GM19467 (cell line): ENCODE results near the gene CCN5.
"Not testable (repeated sequence)": the region's sequence is repeated elsewhere in the genome, so short reads cannot be mapped to it uniquely, and the experiment has no call there.

Source experiments
- ATAC-seq: cut with Tn5 transposase; IDR thresholded peaks from one replicate; pipeline ENCODE4 v1.9.1; 2021; ENCODE audit warnings: mild to moderate bottlenecking, moderate library complexity; ENCODE audit not compliant: unreplicated experiment

The CCN5 gene

DNA sequence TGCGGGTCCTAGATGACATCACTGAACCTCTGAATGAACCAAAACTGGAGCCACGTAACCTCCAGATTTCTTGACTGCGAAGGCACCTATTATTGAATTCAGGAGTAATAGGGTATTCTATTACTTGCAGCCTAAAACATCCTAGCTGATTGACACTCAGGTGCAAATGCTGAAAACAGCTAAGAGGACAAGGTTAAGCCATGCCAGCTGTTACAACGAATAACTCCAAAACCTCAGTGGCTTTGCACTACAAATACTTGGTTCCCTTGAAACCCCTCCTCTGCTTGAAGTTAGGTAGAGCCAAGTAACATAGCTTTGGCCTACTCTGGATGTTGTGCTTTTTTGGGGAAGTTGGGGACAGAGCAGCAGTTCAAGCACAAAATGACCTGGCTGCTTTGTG is 21.0 kb upstream of the CCN5 start:
- no peak for ATAC-seq

DNA sequence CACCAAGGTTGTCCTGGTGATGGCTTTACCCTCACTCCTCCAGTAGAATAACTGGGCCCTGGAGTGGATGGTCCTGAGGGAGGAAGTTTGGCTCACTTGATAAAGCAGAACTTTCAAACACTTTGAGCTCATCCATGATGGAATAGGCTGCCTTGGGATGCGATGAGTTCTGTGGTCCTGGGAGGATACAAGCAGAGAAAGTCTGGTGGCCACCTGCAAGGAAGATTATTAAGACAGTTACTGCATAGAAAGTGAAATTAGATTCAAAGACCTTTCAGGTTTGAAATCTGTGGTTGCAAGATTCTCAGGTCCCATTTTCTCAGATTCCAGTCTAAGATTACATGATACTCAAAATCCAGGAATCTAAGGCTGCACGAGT is 19.9 kb upstream of the CCN5 start:
- ATAC-seq = no peak

DNA sequence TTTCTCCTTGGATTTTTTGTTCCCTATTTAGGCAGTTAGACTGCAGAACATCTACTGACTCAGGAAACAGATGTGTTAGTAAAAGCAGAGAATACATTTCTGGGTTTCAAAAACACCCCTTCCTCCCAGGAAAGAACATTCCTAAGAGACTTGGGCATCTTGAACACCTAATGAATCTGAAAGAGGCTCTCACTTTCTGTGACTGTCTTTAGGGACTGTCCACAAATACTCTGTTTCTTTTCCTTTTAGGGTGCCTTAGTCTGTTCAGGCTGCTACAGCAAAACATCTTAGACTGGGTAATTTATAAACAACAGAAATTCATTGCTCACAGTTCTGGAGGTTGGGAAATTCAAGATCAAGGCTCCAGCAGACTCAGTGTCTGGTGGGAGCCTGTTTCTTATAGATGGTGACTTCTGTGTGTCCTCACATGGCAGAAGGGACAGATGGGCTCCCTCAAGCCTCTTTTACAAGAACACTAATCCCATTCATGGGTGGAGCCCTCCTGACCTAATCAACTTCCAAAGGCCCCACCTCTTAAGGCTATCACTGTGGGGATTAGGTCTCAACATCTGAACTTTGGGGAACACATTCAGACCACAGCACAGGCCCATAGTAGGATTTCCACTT is 19.4 kb upstream of the CCN5 start:
- no peak for ATAC-seq

DNA sequence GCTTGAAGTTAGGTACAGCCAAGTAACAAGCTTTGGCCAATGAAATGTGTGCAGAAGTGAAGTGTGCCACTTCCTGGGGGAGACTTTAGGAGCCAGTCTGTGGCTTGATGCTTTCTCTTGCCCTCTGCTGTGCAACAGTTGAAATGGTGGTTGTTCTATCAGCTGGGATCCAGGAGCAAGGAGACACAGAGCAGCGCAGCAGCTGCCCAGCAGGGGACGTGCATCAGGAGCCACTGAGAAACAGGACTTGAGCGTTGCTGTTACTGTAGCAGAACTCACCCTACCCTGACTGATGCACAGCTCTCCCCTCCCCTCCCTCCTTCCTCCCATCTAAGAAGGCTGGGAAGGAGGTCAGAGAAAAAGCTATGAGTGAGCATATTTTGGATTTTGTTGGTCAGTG is 18.9 kb upstream of the CCN5 start:
- ATAC-seq = no peak

DNA sequence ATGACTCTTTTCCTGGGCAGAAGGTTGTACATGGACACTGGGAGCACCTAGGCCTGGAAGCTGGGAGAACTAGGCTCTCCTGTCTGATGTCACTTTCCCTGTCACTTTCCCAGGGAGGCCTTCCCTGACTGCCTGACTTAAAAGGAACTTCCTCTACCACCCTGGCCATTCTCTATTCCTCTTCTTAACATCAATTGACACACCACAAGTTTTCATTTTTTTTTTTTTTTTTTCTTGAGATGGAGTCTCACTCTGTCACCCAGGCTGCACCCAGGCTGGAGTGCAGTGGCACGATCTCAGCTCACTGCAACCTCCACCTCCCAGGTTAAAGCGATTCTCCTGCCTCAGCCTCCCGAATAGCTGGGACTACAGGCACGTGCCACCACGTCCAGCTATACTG is 18.1 kb upstream of the CCN5 start:
- ATAC-seq = not testable (repeated sequence)

DNA sequence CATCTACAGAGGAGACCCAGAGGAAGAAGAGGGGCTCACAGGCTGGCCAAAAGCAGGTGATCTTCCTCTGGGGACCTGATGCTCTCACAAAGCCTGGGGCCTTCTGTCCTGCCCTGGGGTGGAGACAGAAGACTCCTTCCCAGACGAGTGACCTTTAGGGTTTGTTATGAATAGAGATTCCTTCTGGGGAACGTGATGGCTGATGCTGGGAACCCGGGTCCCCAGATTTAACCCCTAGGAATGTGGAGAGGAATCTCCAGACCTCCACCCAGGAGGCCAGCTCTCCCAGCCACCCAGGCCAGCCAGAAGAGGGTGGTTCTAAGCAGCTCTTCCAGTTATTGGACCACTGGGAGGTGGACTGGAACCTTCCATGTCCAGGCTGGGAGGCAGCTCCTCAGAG is 16.8 kb upstream of the CCN5 start:
- no peak for ATAC-seq

DNA sequence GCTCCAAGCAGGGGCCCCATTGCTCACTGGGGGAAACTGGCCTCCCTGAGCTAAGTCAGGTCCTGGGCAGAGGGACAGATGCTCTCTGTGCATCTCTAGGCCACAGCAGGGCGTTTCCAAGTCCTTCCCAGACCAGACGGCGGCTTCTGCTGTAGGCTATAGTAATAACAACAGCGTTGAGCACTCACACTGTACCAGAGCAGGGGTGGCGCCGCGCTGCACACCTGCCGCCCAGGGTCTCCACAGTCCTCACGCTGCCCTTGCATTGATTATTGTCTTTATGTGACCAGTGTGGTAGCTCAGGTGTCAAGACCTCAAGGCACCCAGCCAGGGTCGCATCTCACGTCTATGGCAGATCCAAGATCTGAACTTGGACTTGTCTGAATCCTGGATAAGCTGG is 14.9 kb upstream of the CCN5 start:
- ATAC-seq = no peak

DNA sequence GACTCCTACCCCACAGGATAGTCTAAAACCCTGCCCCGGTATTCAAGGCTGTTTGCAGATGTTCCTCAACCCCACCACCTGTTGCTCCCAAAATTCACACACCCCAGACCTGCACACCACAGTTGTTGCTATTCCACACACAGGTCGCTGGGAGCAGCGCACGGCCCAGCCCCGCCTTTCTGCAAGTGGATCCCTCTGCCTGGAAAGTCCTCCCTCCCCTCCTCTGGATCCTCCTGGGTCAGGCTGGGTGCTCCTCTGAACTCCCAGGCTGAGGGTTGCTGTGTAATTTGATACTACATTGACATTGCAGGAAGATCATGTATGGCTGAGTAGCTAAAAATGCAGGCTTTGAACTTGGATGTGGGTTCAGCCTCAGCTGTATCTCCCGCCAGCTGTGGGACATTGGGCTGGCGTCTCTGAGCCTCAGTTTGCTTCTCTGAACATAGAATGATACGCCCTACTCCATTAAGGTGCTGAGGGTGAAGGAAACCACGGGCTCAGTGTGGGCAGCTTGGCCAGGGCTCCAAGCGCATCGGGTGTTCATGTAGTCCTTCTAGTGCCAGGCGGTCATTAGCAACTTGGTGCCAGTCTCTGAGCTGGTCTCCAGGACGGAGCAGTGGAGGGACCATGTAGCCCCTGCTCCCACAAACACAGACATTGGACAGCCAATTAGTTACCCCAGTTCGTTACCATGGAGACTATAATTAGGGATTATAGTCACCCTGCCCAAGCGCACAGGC is 13.9 kb upstream of the CCN5 start:
- ATAC-seq = no peak

DNA sequence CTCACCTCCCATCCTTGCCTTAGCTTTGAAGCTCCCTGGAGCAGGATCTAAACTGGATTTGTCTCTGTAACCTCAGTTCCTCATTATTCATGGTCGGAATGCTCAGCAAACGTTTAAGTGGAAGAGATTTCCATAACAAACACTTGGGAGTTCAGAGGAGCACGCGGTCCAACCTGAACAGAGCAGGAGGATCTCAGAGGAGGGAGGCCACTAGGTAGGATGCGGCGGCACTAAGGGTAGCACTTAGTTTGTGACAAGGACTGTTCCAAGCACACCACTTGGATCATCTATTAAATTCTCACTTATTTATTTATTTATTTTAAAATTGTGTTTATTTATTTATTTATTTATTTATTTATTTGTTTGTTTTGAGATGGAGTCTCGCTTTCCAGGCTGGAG is 13.3 kb upstream of the CCN5 start:
- no peak for ATAC-seq

DNA sequence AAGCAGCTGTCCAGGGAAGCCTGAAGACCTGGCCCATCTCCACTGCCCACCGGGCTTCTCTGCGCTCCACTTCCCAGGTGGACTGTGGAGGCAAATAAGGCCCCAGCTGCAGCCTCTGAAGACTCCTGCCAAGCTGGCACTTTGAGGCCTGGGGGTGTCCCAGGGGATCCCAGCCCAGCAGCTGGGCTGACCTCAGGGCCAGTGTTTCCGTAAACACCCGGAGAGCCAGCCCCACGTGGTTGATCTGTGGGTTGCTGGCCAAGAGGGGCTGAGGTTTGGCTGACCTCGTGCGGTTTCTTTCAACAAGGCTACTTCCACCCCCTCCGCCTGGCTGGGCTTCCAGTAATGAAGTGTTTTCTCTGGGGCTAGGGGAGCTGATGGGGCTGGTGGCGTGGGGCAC is 12.4 kb upstream of the CCN5 start:
- ATAC-seq = no peak

DNA sequence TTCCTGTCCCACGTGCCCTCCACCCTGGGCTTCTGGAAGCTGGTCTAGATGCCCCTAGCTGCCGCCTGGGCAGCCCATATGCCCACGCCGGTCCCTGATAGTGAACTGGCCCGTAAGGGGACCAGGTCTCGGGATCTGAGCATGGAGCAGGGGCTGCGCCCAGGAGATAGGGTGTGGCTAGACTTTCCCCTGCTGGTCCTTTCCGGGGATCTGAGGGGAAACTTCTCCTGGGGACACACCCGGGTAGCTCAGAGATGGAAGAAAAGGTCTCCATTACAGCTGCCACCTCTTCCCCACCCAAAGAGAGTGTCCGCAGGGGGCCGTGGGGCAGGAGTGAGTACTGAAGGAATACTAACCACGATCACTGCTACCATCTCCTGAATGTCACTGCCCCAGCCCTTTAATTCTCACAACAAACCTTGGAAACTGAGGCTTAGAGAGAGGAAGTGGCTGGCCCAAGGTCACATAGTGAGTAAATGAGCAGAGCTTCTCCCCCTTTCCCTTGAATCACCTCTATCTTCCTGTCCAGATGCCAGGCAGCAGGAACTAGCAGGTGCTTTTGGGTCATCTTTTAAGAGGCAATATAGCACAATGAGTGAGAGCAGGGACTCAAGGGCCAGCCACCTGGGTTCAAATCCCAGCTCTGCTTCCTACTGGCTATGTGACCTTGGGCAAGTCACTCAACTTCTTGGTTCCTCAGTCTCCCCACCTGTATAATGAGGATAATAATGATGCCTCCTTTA is 11.8 kb upstream of the CCN5 start:
- no peak for ATAC-seq

DNA sequence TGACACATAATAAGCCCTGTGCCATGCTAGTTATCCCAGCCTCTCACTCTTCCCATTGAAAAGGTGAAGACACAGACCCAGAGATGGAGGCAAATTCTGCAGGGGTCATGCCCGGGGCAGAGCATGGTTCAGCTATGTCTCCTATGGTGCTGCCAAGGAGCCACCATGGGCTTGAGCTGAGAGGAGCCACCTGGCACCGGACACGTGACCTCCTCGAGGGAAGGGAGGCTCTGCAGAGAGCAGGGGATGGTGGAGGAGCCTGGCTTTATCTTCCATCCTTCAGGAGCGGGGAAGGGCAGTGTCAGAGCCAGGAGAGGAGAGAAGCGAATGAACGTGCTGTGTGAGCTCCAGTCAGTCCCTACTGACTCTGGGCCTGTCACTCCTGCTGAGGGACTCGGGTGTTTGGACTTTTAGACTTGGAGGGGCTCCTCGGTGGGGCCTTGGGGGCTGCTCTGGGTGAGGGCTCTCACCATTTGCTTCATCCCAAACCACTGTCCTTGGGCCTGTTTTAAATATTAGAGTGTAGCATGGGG is 11.1 kb upstream of the CCN5 start:
- ATAC-seq = no peak

DNA sequence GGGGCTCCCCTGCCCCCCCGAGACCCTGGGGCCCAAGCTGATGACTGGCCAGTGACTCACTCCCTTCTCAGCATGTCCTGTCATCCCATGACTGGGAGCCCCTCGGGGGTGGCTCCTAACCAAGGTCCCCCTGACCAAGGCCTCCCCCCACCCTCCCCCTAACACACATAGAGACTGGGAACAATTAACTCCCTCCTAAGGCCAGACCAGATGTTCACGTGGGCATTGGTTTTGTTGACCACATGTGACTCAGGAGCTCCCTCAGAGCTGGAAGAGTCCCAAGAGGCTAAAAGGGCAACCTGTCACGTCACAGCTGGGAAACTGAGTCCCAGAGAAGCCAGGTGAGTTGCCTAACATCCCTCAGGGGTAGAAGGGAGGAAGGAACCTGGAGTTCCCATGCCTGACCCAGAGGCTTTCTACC is 10.6 kb upstream of the CCN5 start:
- no peak for ATAC-seq

DNA sequence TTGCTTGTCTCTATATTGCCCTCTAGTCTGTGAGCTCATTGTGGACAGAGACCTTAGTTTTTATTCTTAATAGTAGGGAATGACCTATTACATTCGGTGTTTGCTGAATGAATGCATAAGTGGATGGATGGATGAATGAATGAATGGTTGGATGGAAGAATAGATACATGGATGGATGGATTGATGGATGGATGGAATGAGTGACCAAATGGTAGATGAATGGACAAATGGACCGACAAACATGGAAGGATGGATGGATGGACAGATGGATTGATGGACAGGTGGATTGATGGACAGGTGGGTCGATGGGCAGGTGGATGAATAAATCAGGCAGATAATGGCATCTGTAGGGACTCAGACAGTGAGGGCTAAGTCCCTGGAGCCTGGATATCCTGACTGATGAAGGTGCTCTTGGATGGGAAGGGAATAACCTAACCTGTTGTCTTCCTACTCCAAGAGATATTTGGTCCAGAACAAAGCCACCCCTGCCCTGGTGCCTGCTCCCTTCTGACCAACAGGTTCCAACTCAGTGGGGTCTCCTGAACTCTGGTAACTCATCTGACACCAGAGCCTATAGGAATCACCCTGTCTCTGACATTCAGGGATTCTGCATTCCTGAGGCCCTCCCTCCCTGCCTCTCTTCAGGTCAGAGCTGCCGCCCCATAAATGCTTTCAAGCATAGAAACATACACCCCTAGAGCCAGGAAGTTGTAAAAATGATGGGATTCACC is 9.6 kb upstream of the CCN5 start:
- ATAC-seq = no peak

DNA sequence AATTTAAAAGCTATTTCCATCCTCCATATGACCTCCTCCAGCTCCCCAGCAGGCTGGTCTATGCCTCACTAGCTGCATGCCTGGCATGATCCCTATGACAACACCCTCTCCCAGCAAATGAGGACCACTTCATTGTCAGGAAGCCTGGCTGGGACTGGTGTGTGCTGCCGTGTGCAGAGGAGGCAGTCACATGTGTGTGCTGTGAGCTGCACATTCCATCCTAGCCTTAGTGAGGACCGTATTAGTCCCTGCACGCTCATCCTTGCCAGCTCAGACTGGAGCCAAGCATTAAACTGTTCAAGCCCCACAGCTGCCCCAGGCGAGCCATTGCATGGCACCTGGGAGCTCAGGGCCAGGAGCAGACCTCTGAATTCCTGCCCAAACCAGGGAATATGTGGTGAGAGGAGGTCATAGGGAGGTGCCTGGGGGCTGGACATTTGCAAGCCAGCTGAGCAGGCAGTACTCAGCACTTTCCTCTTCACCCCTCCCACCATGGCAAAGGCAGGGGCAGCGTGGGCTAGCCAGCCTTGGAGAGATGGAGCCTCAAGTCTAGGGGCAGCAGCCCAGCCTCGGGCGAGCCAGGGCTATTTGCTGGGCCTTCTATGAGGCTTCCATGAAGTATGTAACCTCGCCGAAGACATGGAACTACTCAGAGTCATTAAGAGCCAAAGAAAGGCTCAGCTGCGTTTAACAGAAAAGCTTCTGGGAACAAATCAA is 8.7 kb upstream of the CCN5 start:
- ATAC-seq = no peak

DNA sequence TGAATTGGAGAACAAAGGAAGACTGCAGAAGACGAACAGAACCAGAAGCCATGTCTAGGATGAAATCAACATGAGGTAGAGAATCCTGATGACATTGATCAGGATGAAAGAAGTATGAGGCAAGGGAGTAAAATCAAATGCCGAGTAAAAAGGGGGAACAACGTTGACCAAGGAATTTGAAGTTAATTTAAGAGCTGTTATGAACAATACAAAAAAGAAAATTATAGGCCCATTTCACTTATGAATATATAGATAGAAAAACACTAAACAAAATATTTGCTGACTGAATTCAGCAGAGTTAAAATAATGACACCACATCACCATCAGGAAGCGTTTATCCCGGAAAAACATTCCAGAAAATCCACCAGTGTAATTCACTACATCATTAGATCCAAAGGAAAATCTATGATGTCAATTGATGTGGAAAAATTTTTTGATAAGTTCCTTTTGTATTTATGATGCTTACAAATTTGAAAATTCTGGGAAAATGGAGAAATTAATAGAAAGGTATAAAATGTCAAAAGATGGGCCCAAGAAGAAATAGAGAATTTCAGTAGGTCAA is 8.1 kb upstream of the CCN5 start:
- no peak for ATAC-seq

DNA sequence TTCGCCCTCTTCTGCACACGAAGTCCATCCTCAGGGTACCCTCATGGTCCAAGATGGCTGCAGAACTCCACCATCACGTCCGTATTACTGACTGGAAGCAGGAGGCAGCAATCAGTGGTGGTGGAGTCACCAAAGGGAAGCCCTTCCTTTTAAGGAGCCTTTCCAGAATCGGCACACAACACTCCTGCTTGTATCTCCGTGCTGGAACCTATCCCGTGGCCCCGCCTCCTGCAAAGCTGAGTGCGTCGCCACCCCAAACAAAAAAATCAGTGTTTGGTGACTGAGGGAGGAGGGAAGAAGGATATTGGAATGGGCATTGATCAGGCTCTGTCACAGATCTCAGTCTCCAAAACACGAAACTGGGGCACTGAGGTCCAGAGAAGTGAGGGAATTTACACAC is 5.8 kb upstream of the CCN5 start:
- no peak for ATAC-seq

DNA sequence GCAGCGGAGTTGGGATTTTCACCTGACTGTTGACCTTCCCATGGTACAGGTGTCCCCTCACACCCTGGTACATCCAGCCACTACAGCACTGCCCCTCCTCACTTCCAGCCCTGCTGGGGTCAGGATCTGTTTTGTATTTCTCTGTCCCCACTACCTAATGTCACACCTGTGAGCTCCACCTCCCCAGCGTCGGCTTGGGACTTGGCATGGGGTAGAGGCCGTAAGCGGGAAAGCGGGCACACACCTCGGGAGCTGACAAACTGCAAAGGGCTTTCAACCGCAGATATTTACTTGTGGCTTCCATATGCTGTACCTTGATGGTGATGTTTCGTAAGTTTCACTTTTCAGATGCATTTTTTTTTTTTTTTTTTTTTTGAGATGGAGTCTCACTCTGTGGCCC is 5.4 kb upstream of the CCN5 start:
- ATAC-seq = no peak

DNA sequence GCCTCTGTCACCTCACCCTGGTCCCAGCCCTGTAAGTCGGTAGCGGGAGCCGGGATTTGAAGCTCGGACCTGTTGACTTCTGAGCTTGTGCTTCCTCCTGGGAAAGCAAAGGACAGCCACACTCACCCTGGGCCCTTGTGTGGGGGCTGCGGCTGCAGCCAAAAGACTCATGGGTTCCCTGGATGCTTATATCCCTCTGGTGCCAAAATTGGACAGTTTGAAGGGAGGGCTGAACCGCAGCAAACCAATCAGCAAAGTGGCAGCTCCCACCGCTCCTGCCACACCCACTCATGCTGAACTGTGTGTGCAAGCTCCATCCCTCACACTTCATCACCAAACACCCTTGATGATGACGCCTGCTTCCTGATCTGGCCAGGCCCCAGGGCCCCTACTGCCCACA is 3.9 kb upstream of the CCN5 start:
- ATAC-seq = no peak

DNA sequence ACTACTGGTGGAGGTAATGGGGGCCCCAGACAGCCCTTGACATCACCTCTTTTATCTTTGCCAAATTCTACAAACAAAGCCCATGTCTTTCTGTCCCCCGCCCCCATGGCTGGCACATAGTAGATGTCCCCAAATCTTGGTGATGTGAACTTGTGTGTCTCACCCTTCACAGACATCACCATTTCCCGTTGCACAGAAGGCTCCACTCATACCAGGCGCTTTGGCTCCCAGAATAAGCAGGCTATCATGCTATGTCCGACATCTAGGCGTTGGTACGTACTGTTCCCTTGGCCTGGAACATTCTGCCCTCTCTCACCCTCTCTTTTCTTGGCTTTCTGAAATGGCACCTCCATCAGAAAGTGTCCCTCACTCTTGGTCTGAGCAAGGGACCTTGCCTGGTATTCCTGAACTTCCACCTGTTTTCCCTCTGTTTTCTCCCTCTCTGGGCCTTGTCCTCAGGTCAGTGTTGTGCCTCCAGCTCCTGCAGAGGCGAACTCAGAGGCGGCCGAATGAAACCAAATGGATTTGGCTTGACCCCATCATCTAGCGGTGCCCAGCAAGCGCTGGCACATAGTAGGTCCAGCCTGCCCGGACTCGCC is 968 bp upstream of the CCN5 start:
- no peak for ATAC-seq
